Trophoblast cell (in vitro differentiated cells and primary cell): Measurements from ENCODE around the gene MID1IP1.

Experiments
- DNase-seq, 2 donors: peaks; one replicate each; pipeline ENCODE4 v3.0.0-alpha.2; 2016
- H2AFZ ChIP-seq: 2 replicates; pipeline ENCODE4 v1.6.1; 2013; ENCODE audit warnings: low read length, moderate library complexity, mild to moderate bottlenecking; ENCODE audit not compliant: insufficient read depth, poor library complexity
- H2AK5ac ChIP-seq: 2 replicates; pipeline ENCODE4 v1.6.1; 2013; ENCODE audit warnings: mild to moderate bottlenecking, low read length
- H2BK120ac ChIP-seq: 2 replicates; pipeline ENCODE4 v1.6.1; 2013; ENCODE audit warnings: low read length, mild to moderate bottlenecking, moderate library complexity; ENCODE audit not compliant: insufficient read depth, poor library complexity
- H2BK12ac ChIP-seq: 2 replicates; pipeline ENCODE4 v1.6.1; 2013; ENCODE audit warnings: mild to moderate bottlenecking, low read length, moderate library complexity
- H2BK5ac ChIP-seq: 2 replicates; pipeline ENCODE4 v1.6.1; 2013; ENCODE audit warnings: low read length, low read depth, moderate library complexity, mild to moderate bottlenecking; ENCODE audit not compliant: poor library complexity
- H3K14ac ChIP-seq: 2 replicates; pipeline ENCODE4 v1.6.1; 2013; ENCODE audit warnings: mild to moderate bottlenecking, low read length
- H3K18ac ChIP-seq: 2 replicates; pipeline ENCODE4 v1.6.1; 2013; ENCODE audit warnings: mild to moderate bottlenecking, low read length
- H3K23ac ChIP-seq: 2 replicates; pipeline ENCODE4 v1.6.1; 2013; ENCODE audit warnings: low read length
- H3K27ac ChIP-seq: 2 replicates; pipeline ENCODE4 v1.5.1; 2013; ENCODE audit warnings: low read depth, mild to moderate bottlenecking, inconsistent platforms, low read length, moderate library complexity
- H3K27me3 ChIP-seq: 2 replicates; pipeline ENCODE4 v1.6.1; 2013; ENCODE audit warnings: inconsistent platforms, mild to moderate bottlenecking, low read length, moderate library complexity; ENCODE audit not compliant: insufficient read depth
- H3K36me3 ChIP-seq, 2 experiments: 1 replicate in 1 of 2; 2 replicates in 1 of 2; pipeline ENCODE4 v1.6.1; 2013; ENCODE audit warnings: low read length in 2 of 2, mild to moderate bottlenecking in 2 of 2, moderate library complexity in 1 of 2; ENCODE audit not compliant: insufficient read depth in 2 of 2, control insufficient read depth in 1 of 2
- H3K4ac ChIP-seq: 2 replicates; pipeline ENCODE4 v1.6.1; 2013; ENCODE audit warnings: low read depth, mild to moderate bottlenecking, low read length, moderate library complexity
- H3K4me1 ChIP-seq, 2 experiments: 1 replicate in 1 of 2; 2 replicates in 1 of 2; pipeline ENCODE4 v1.6.1; 2013; ENCODE audit warnings: low read length in 2 of 2, mild to moderate bottlenecking in 2 of 2, moderate library complexity in 1 of 2; ENCODE audit not compliant: insufficient read depth in 2 of 2, control insufficient read depth in 1 of 2
- H3K4me2 ChIP-seq: 2 replicates; pipeline ENCODE4 v1.6.1; 2013; ENCODE audit warnings: inconsistent platforms, mild to moderate bottlenecking, low read length, moderate library complexity
- H3K4me3 ChIP-seq: 2 replicates; pipeline ENCODE4 v1.5.1; 2013; ENCODE audit warnings: mild to moderate bottlenecking, low read depth, low read length, inconsistent platforms
- H3K79me1 ChIP-seq: one replicate; pipeline ENCODE4 v1.6.1; 2013; ENCODE audit warnings: low read length
- H3K79me2 ChIP-seq: 2 replicates; pipeline ENCODE4 v1.6.1; 2013; ENCODE audit warnings: low read length, mild to moderate bottlenecking; ENCODE audit not compliant: control insufficient read depth, insufficient read depth, poor library complexity
- H3K9ac ChIP-seq: 2 replicates; pipeline ENCODE4 v1.6.1; 2013; ENCODE audit warnings: mild to moderate bottlenecking, low read length
- H3K9me3 ChIP-seq: 2 replicates; pipeline ENCODE4 v1.6.1; 2013; ENCODE audit warnings: low read depth, mild to moderate bottlenecking, control low read depth, inconsistent platforms, low read length; ENCODE audit not compliant: insufficient read depth
- H4K12ac ChIP-seq: 2 replicates; pipeline ENCODE4 v1.6.1; 2013; ENCODE audit warnings: low read depth, mild to moderate bottlenecking, low read length, moderate library complexity
- H4K8ac ChIP-seq: 2 replicates; pipeline ENCODE4 v1.6.1; 2013; ENCODE audit warnings: low read depth, mild to moderate bottlenecking, low read length, moderate library complexity
- H4K91ac ChIP-seq: one replicate; pipeline ENCODE4 v1.6.1; 2013; ENCODE audit warnings: low read depth, mild to moderate bottlenecking, low read length, moderate library complexity
- WGBS: extraction: QIAGEN DNeasy Blood & Tissue Kit; methylation state at CpG from one replicate; pipeline ENCODE4 v1.1.7; 2013; ENCODE audit warnings: missing lambda C conversion rate; ENCODE audit not compliant: insufficient read length, insufficient coverage; ENCODE audit errors: extremely low coverage; 5-methylcytosine and 5-hydroxymethylcytosine counted together

Gene MID1IP1

GRCh38 chrX:38819163-38819562 lies 17.9 kb downstream of the MID1IP1 start:
- no peak overlapping the region for H2AK5ac ChIP-seq
- H2AFZ ChIP-seq, result no peak overlapping the region
- H3K18ac ChIP-seq, result no peak overlapping the region
- no peaks in the 10 kb centered on the region for H3K79me1 ChIP-seq
- no peaks in the 10 kb centered on the region for H3K79me2 ChIP-seq
- no peaks in the 10 kb centered on the region for H3K36me3 ChIP-seq
- H3K4me3 ChIP-seq, result no peak overlapping the region
- no peaks in the 10 kb centered on the region for H3K9me3 ChIP-seq
- no peaks in the 10 kb centered on the region for H3K27me3 ChIP-seq
- no CpG with 5 or more reads among the region's 1 CpG for WGBS
- no peak overlapping the region for H2BK5ac ChIP-seq
- no peak overlapping the region for H3K14ac ChIP-seq
- no peak overlapping the region for H3K9ac ChIP-seq
- DNase-seq, result no peak
- H4K91ac ChIP-seq, result no peak overlapping the region
- H2BK120ac ChIP-seq, result no peak overlapping the region
- peaks cover 0 to 3% of the 10 kb centered on the region in 2 experiments for H3K4me1 ChIP-seq
- H2BK12ac ChIP-seq, result no peak overlapping the region
- no peak overlapping the region for H3K4ac ChIP-seq
- no peak overlapping the region for H4K8ac ChIP-seq
- no peak overlapping the region for H3K4me2 ChIP-seq
- no peak overlapping the region for H4K12ac ChIP-seq
- no peak overlapping the region for H3K23ac ChIP-seq
- no peak overlapping the region for H3K27ac ChIP-seq

- no peak overlapping the region for H2AFZ ChIP-seq
These were observed 18.4 kb downstream of the MID1IP1 start for GRCh38 chrX:38819709-38820108.

GRCh38 chrX:38820751-38821150 lies 19.5 kb downstream of the MID1IP1 start:
- no CpG with 5 or more reads among the region's 2 CpGs for WGBS
- H4K8ac ChIP-seq, result no peak overlapping the region
- H2BK120ac ChIP-seq, result no peak overlapping the region
- no peak overlapping the region for H2AK5ac ChIP-seq
- no peak overlapping the region for H3K4ac ChIP-seq
- H4K12ac ChIP-seq, result no peak overlapping the region
- H2BK12ac ChIP-seq, result no peak overlapping the region
- no peak overlapping the region for H3K18ac ChIP-seq
- no peak overlapping the region for H3K23ac ChIP-seq
- no peaks in the 10 kb centered on the region for H3K36me3 ChIP-seq
- H3K9ac ChIP-seq, result no peak overlapping the region
- no peak overlapping the region for H4K91ac ChIP-seq
- H3K14ac ChIP-seq, result no peak overlapping the region
- H3K4me3 ChIP-seq, result no peak overlapping the region
- peaks cover 0 to 3% of the 10 kb centered on the region in 2 experiments for H3K4me1 ChIP-seq
- H3K27me3 ChIP-seq, result no peaks in the 10 kb centered on the region
- H3K9me3 ChIP-seq, result no peaks in the 10 kb centered on the region
- no peak overlapping the region for H3K4me2 ChIP-seq
- no peaks in the 10 kb centered on the region for H3K79me2 ChIP-seq
- no peak overlapping the region for H3K27ac ChIP-seq
- no peaks in the 10 kb centered on the region for H3K79me1 ChIP-seq
- H2AFZ ChIP-seq, result no peak overlapping the region
- H2BK5ac ChIP-seq, result no peak overlapping the region
- no peak for DNase-seq

More at GRCh38 chrX:38819709-38820108, 18.4 kb downstream of the MID1IP1 start:
- DNase-seq, result no peak
- no peak overlapping the region for H3K9ac ChIP-seq
- no peak overlapping the region for H2BK120ac ChIP-seq
- H3K14ac ChIP-seq, result no peak overlapping the region
- H3K4me2 ChIP-seq, result no peak overlapping the region
- no peak overlapping the region for H2BK5ac ChIP-seq
- no peak overlapping the region for H3K18ac ChIP-seq
- H2AK5ac ChIP-seq, result no peak overlapping the region
- no peak overlapping the region for H4K91ac ChIP-seq
- H3K4ac ChIP-seq, result no peak overlapping the region
- no peak overlapping the region for H4K8ac ChIP-seq
- H3K27ac ChIP-seq, result no peak overlapping the region
- no peak overlapping the region for H2BK12ac ChIP-seq
- H4K12ac ChIP-seq, result no peak overlapping the region
- H3K36me3 ChIP-seq, result no peaks in the 10 kb centered on the region
- H3K9me3 ChIP-seq, result no peaks in the 10 kb centered on the region
- no peak overlapping the region for H3K23ac ChIP-seq
- H3K4me3 ChIP-seq, result no peak overlapping the region
- no peaks in the 10 kb centered on the region for H3K79me1 ChIP-seq
- H3K27me3 ChIP-seq, result no peaks in the 10 kb centered on the region
- no CpG with 5 or more reads among the region's 1 CpG for WGBS
- H3K79me2 ChIP-seq, result no peaks in the 10 kb centered on the region
- H3K4me1 ChIP-seq, result peaks cover 0 to 3% of the 10 kb centered on the region in 2 experiments

- Histone ChIP-seq H4K12ac (no peak overlapping the region), H3K23ac (no peak overlapping the region), H3K27me3 (no peaks in the 10 kb centered on the region), H4K8ac (no peak overlapping the region), H2BK5ac (no peak overlapping the region), H3K4me1 (no peaks in the 10 kb centered on the region), H3K18ac (no peak overlapping the region), H3K4me3 (no peak overlapping the region), H2AK5ac (no peak overlapping the region), H4K91ac (no peak overlapping the region), H2BK120ac (no peak overlapping the region), H3K79me1 (no peaks in the 10 kb centered on the region), H3K9me3 (no peaks in the 10 kb centered on the region), H3K9ac (no peak overlapping the region), H2BK12ac (no peak overlapping the region), H3K4ac (no peak overlapping the region), H3K79me2 (no peaks in the 10 kb centered on the region), H3K14ac (no peak overlapping the region), H3K27ac (no peak overlapping the region), H3K4me2 (no peak overlapping the region), H2AFZ (no peak overlapping the region), H3K36me3 (no peaks in the 10 kb centered on the region)
- no CpG with 5 or more reads among the region's 2 CpGs for WGBS
- no peak for DNase-seq
These were observed 22.9 kb downstream of the MID1IP1 start for GRCh38 chrX:38824176-38824575.
